ENCODE data around the gene MCAM. TPM values are rescaled to one million over a fixed set of nuclear protein-coding genes. Genes with fewer than 3 reads are reported as not detected.

The MCAM gene
- 12.8 TPM for total RNA-seq

GRCh38 chr11:119316729-119317591 lies at the start of gene MCAM:
MCAM (minus strand) TSS chr11:119317130; CDS start chr11:119317101, 29 bp downstream.

GRCh38 chr11:119346605-119347004 lies 29.7 kb upstream of the MCAM start, which contains the start of gene MFRP:
MFRP (minus strand) TSS chr11:119346705; CDS start chr11:119346513, 192 bp downstream.

GRCh38 chr11:119340335-119341221 lies 23.6 kb upstream of the MCAM start, which contains the start of gene C1QTNF5:
C1QTNF5 (minus strand) TSS chr11:119340883; CDS start chr11:119340397, 486 bp downstream.

DNA sequence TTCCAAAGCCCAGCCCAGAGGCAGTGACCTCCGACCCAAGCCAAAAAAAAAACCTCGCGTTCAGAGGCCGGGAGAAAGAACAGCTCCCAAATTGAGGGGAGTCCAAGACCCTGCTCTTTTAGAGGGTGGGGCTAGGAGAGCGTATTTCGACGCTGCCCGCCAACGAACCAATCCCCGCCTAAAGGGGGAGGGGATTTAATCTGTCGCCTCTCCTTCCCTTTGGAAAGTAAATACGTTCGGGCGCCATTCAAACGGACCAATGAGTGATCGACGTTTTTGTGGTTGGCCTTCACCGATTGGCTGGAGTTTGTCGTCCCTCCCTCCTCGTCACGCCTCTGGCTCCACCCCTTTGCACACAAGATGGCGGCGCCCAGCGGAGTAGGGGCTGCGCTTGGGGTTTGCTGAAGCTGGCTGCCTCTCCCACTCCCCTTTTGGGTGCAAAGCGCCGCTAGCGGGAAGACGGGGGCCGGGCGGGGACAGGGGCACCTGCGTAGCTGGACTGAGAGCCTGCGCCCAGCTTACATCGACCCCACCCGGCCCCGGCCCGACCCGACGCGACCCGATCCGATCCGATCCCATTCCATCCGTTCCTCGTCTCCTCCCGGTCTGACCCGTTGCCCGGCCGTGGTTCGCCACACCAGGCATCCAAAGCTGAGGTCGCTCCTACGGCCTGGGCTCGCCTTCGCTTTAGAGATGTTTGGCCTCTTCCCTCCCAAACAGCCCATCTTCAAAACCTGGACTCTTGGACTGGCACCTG lies 17.4 kb upstream of the MCAM start, which contains the start of gene RNF26:
TSS of gene RNF26 (plus strand) at position 354 of the 757 bp plus-strand sequence. CDS start 596 bp downstream, outside the sequence.

Small RNA genes lying within 50 kb of the gene (small RNA-seq; reads per million reads assigned to genes)
- gene RF01225 (ENCODE audit: low replicate concordance): not detected
- not detected for gene RNU6-262P (ENCODE audit: low replicate concordance)

Other genes starting within 250 kb of the MCAM start
- gene VPS11, start 249.3 kb downstream of the MCAM start, total RNA-seq: 35.1 TPM
- 8.1 TPM for gene HMBS, start 232.2 kb downstream of the MCAM start, total RNA-seq
- gene DPAGT1, start 215.3 kb downstream of the MCAM start, total RNA-seq: 11.6 TPM
- 12.2 TPM for gene C2CD2L, start 209.8 kb downstream of the MCAM start, total RNA-seq
- 41.9 TPM for gene HINFP, start 195.6 kb downstream of the MCAM start, total RNA-seq
- gene ABCG4, start 168.1 kb downstream of the MCAM start, total RNA-seq: 4.1 TPM
- 2.8 TPM for gene NLRX1, start 148.4 kb downstream of the MCAM start, total RNA-seq
- not detected for gene NHERF4, start 131.7 kb downstream of the MCAM start, total RNA-seq
- gene CBL, start 110.8 kb downstream of the MCAM start, total RNA-seq: 25.0 TPM
- 2.5 TPM for gene RNF26, start 17.4 kb upstream of the MCAM start, total RNA-seq
- 1.6 TPM for gene C1QTNF5, start 23.8 kb upstream of the MCAM start, total RNA-seq
- gene MFRP, start 29.6 kb upstream of the MCAM start, total RNA-seq: not detected
- 5.0 TPM for gene USP2, start 64.6 kb upstream of the MCAM start, total RNA-seq
- gene THY1, start 106.0 kb upstream of the MCAM start, total RNA-seq: 31.3 TPM

All from parietal lobe (tissue), 2 donors.